Astrocyte of the cerebellum (primary cell): ENCODE results near the gene UBE3C.
"Not testable (repeated sequence)": the region's sequence is repeated elsewhere in the genome, so short reads cannot be mapped to it uniquely, and the experiment has no call there.

Experiments
- DNase-seq: peaks from one replicate; pipeline ENCODE4 v3.0.0-alpha.2; 2011; ENCODE audit warnings: low read depth
- H3K4me3 ChIP-seq: 2 replicates; pipeline ENCODE4 v1.5.1; 2011; ENCODE audit warnings: mild to moderate bottlenecking, low read depth, low read length, moderate library complexity
- in situ Hi-C: cut with HindIII; loops from 2 replicates; pipeline ENCODE4 v1.10.0; 2017; ENCODE audit warnings: low sequenced_read_pairs
- TF ChIP-seq, protein P1 (sequence below): IDR thresholded peaks from 2 replicates; pipeline ENCODE4 v1.5.1; 2012; ENCODE audit warnings: low read length, low read depth, moderate library complexity, mild to moderate bottlenecking; ENCODE audit errors: missing control alignments

Gene UBE3C

GRCh38 chr7:157138424-157139110, at the start of gene UBE3C:
Gene UBE3C (plus strand): TSS chr7:157138926. CDS start chr7:157139273, 347 bp downstream.
- H3K4me3 ChIP-seq, result peak within 1 kb of the TSS; percentile 69
- in situ Hi-C loops, result no loop called here
- peak; percentile 70 for DNase-seq
- TF ChIP-seq, protein P1, sequence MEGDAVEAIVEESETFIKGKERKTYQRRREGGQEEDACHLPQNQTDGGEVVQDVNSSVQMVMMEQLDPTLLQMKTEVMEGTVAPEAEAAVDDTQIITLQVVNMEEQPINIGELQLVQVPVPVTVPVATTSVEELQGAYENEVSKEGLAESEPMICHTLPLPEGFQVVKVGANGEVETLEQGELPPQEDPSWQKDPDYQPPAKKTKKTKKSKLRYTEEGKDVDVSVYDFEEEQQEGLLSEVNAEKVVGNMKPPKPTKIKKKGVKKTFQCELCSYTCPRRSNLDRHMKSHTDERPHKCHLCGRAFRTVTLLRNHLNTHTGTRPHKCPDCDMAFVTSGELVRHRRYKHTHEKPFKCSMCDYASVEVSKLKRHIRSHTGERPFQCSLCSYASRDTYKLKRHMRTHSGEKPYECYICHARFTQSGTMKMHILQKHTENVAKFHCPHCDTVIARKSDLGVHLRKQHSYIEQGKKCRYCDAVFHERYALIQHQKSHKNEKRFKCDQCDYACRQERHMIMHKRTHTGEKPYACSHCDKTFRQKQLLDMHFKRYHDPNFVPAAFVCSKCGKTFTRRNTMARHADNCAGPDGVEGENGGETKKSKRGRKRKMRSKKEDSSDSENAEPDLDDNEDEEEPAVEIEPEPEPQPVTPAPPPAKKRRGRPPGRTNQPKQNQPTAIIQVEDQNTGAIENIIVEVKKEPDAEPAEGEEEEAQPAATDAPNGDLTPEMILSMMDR, result no peak

DNA sequence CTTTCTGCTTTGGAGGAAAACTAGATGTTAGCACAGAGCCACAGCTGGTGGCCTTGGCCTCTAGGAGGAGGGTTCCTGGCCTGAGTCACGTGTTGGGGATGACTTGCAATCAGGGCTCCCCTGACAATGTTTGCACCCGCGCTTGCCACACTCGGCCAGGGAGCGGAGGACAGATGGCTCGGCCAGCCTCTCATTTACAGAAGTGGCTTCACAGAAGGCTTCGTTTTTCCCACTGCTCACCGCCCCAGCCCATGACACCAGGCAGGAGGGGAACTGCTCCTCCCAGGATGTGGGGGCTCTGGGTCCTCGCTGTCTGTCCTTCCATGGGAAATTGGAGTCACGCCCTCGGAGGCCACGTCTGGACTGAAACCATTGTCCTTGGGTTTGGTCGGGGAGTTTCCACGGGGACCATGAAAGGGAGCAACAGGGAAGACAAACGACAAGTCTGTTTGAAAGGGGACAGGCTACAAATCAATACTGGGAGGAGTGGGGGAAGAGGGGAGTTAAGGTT, 49.6 kb upstream of the UBE3C start:
- DNase-seq, result no peak
- no peak overlapping the region for H3K4me3 ChIP-seq
- in situ Hi-C loops, result no loop called here
- TF ChIP-seq, protein P1, result no peak

DNA sequence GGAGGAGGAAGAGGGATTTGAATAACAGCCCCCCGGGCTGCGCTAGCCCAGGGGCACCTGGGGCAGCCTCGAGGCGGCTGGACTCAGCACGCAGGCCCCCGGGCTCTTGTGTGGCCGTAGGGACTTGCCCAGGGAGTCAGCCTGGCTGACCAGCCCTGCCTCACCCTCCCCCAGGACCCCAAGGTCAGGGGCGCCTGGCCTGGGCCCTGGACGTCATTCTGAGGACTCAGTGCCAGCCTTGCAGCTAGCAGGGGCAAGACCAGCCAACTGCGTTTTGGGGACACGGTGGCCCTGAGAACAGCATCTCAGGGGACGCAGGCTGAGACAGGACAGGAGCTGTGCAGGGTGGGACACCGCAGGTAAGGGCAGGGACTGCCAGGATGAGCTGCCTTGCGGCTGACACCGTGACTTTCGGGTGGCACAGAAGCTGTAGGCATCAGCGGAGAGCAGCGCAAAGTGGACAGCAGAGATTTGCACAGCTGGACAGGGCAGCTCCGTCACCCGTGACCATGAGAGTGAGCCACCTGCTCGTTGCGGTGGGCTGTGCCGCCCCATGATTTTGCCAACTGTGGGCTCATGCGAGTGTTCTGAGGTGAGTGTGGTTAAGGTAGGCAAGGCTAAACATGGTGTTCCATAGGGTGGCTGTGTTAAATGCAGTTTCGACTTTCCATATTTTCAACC, 48.1 kb upstream of the UBE3C start:
- no peak overlapping the region for H3K4me3 ChIP-seq
- TF ChIP-seq, protein P1, result no peak
- DNase-seq, result no peak
- in situ Hi-C loops, result no loop called here

- TF ChIP-seq, protein P1, result no peak
- DNase-seq, result no peak
- in situ Hi-C loops, result no loop called here
- no peak overlapping the region for H3K4me3 ChIP-seq
Measured at GRCh38 chr7:157096286-157097055, 42.3 kb upstream of the UBE3C start.

DNA sequence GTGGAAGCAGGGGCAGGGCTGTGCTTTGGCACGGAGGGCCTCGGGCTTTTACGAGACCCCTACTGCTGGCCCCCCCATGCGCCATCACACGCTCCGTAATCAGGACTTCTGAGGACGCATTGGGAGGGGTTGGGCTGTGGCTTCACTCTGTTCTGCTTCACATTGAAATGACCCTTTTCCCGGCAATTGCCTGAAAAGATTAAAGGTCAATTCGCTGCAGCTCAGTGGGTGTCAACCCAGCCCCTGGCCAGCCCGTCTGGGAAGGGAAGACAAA, 41.7 kb upstream of the UBE3C start:
- no peak for DNase-seq
- TF ChIP-seq, protein P1, result no peak
- no peak overlapping the region for H3K4me3 ChIP-seq
- in situ Hi-C loops, result no loop called here

GRCh38 chr7:157097569-157097968, 41.2 kb upstream of the UBE3C start:
- no peak overlapping the region for H3K4me3 ChIP-seq
- no peak for DNase-seq
- in situ Hi-C loops, result no loop called here
- TF ChIP-seq, protein P1, result no peak

GRCh38 chr7:157100005-157100404, 38.7 kb upstream of the UBE3C start:
- H3K4me3 ChIP-seq, in situ Hi-C loops, DNase-seq: not testable (repeated sequence)

DNA sequence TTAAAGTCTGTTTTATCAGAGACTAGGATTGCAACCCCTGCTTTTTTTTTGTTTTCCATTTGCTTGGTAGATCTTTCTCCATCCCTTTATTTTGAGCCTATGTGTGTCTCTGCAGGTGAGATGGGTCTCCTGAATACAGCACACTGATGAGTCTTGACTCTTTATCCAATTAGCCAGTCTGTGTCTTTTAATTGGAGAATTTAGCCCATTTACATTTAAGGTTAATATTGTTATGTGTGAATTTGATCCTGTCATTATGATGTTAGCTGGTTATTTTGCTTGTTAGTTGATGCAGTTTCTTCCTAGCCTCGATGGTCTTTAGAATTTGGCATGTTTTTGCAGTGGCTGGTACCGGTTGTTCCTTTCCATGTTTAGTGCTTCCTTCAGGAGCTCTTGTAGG, 35.1 kb upstream of the UBE3C start:
- in situ Hi-C loops, H3K4me3 ChIP-seq, DNase-seq: not testable (repeated sequence)
